SK-N-SH (cell line): ENCODE measurements around the gene MCF2L2. TPM values are rescaled to one million over a fixed set of nuclear protein-coding genes. Genes with fewer than 3 reads are reported as not detected.

Experiments
- CTCF ChIA-PET: fragments of 300-600, 350-600 bp; formaldehyde crosslinking; extraction: SDS; loops from one replicate; lab custom pipeline; 2021; lab: Yijun Ruan, JAX
- POLR2A ChIA-PET: fragments of 350-600 bp; sonication (Branson Sonifier 250); formaldehyde crosslinking; extraction: SDS; loops from one replicate; lab custom pipeline; 2020; ENCODE audit warnings: antibody characterized with exemption, inconsistent platforms; lab: Yijun Ruan, JAX
- DNase-seq: peaks from one replicate; pipeline ENCODE4 v3.0.0; 2012
- H2AFZ ChIP-seq: fragments of 200-600 bp; sonication (generic); 2 replicates; pipeline ENCODE4 v1.8.1; 2016; ENCODE audit warnings: antibody characterized with exemption, mild to moderate bottlenecking, low read depth
- H3F3A ChIP-seq: fragments of 200-600 bp; sonication (generic); replicated peaks from 2 replicates; pipeline ENCODE3; 2016; ENCODE audit warnings: antibody characterized with exemption, mild to moderate bottlenecking; ENCODE audit not compliant: insufficient read depth
- H3K27ac ChIP-seq, 2 experiments: fragments of 200-500 bp in 1 of 2; fragments of 200-600 bp in 1 of 2; sonication (Bioruptor generic) in 1 of 2; sonication (generic), shearing (Covaris generic) in 1 of 2; 2 replicates each; pipeline versions ENCODE4 v1.5.1 to v1.6.1; 2014 to 2016; ENCODE audit warnings: low read depth in 2 of 2, inconsistent platforms in 1 of 2, low read length in 1 of 2, mild to moderate bottlenecking in 1 of 2, mixed read lengths in 1 of 2
- H3K27me3 ChIP-seq: fragments of 200-600 bp; sonication (generic), shearing (Covaris generic); 2 replicates; pipeline ENCODE4 v1.6.1; 2016; ENCODE audit warnings: mixed run types; ENCODE audit not compliant: insufficient read depth
- H3K36me3 ChIP-seq, 2 experiments: fragments of 200-500 bp in 1 of 2; fragments of 200-600 bp in 1 of 2; sonication (Bioruptor generic) in 1 of 2; sonication (generic) in 1 of 2; replicated peaks in 1 of 2; 2 replicates each; pipeline versions ENCODE3 to v1.5.1; 2014 to 2016; ENCODE audit warnings: low read length in 1 of 2, mild to moderate bottlenecking in 1 of 2; ENCODE audit not compliant: insufficient read depth in 2 of 2, control insufficient read depth in 1 of 2
- H3K4me1 ChIP-seq, 2 experiments: fragments of 200-500 bp in 1 of 2; fragments of 200-600 bp in 1 of 2; sonication (Bioruptor generic) in 1 of 2; sonication (generic), shearing (Covaris generic) in 1 of 2; 2 replicates each; pipeline versions ENCODE4 v1.5.1 to v1.6.1; 2014 to 2016; ENCODE audit warnings: low read depth in 1 of 2, low read length in 1 of 2, mixed run types in 1 of 2; ENCODE audit not compliant: insufficient read depth in 2 of 2, control insufficient read depth in 1 of 2
- H3K4me2 ChIP-seq: fragments of 200-600 bp; sonication (generic), shearing (Covaris generic); 2 replicates; pipeline ENCODE4 v1.6.1; 2017; ENCODE audit warnings: mixed run types
- H3K4me3 ChIP-seq, 2 experiments: fragments of 200-500 bp in 1 of 2; fragments of 200-600 bp in 1 of 2; sonication (Bioruptor generic) in 1 of 2; sonication (generic), shearing (Covaris generic) in 1 of 2; 2 replicates each; pipeline versions ENCODE4 v1.5.1 to v1.8.1; 2014 to 2016; ENCODE audit warnings: low read depth in 2 of 2, inconsistent platforms in 1 of 2, low read length in 1 of 2, mild to moderate bottlenecking in 1 of 2, mixed read lengths in 1 of 2, moderate library complexity in 1 of 2
- H3K79me2 ChIP-seq: fragments of 200-600 bp; sonication (generic); 2 replicates; pipeline ENCODE4 v1.8.1; 2017; ENCODE audit warnings: mild to moderate bottlenecking; ENCODE audit not compliant: insufficient read depth
- H3K9ac ChIP-seq: fragments of 200-600 bp; sonication (generic); 2 replicates; pipeline ENCODE4 v1.6.1; 2017; ENCODE audit warnings: mixed run types
- H3K9me2 ChIP-seq: fragments of 200-600 bp; sonication (generic); 2 replicates; pipeline ENCODE4 v1.6.1; 2017; ENCODE audit warnings: mixed run types
- H3K9me3 ChIP-seq: fragments of 200-600 bp; sonication (generic); 2 replicates; pipeline ENCODE4 v1.6.1; 2017; ENCODE audit warnings: mixed run types, mild to moderate bottlenecking, moderate library complexity
- H4K20me1 ChIP-seq: fragments of 200-600 bp; sonication (generic); 2 replicates; pipeline ENCODE4 v1.6.1; 2017; ENCODE audit warnings: mild to moderate bottlenecking, mixed run types; ENCODE audit not compliant: insufficient read depth
- EP300 ChIP-seq, 2 experiments: IDR thresholded peaks; 2 replicates each; pipeline versions ENCODE4 v1.4.0 to v1.6.1; 2012; ENCODE audit warnings: borderline replicate concordance in 1 of 2, low read depth in 1 of 2, low read length in 1 of 2
- GATA2 ChIP-seq: sonication (generic); formaldehyde crosslinking; IDR thresholded peaks from 2 replicates; pipeline ENCODE4 v1.5.0; 2020; ENCODE audit warnings: mild to moderate bottlenecking, missing genetic modification reagents
- MEF2A ChIP-seq: IDR thresholded peaks from 2 replicates; pipeline ENCODE4 v1.4.0; 2012; ENCODE audit warnings: low read depth, borderline replicate concordance
- MXI1 ChIP-seq: IDR thresholded peaks from 2 replicates; pipeline ENCODE4 v1.6.1; 2012; ENCODE audit warnings: mild to moderate bottlenecking, low read depth, low read length, improper control_type of control experiment
- NRF1 ChIP-seq: IDR thresholded peaks from 2 replicates; pipeline ENCODE4 v1.6.1; 2012; ENCODE audit warnings: low read depth, mild to moderate bottlenecking, low read length
- YY1 ChIP-seq: IDR thresholded peaks from 2 replicates; pipeline ENCODE4 v1.4.0; 2012; ENCODE audit warnings: low read depth, mild to moderate bottlenecking
- WGBS: methylation state at CpG from one replicate; pipeline ENCODE4 v1.1.6; 2017; ENCODE audit warnings: low lambda C conversion rate; 5-methylcytosine and 5-hydroxymethylcytosine counted together
- polyA plus RNA-seq, 3 experiments: library from polyadenylated mRNA; depleted of rRNA; stranded (reverse); fragments of >200 nt; gene quantifications; 2 replicates each; pipeline ENCODE4 v1.2.3, GENCODE V29; 2012
- TF ChIP-seq, protein P1 (sequence below): IDR thresholded peaks from 2 replicates; pipeline ENCODE4 v1.4.0; 2012; ENCODE audit warnings: low read depth, borderline replicate concordance
- TF ChIP-seq, protein P2 (sequence below): IDR thresholded peaks from 2 replicates; pipeline ENCODE4; 2012
- TF ChIP-seq, protein P3 (sequence below): fragments of 150-350 bp; IDR thresholded peaks from 2 replicates; pipeline ENCODE4 v1.6.1; 2017; ENCODE audit warnings: antibody characterized with exemption, low read length, low read depth, borderline replicate concordance
- TF ChIP-seq, protein P4 (sequence below): IDR thresholded peaks from 2 replicates; pipeline ENCODE4 v1.4.0; 2012; ENCODE audit warnings: low read depth, borderline replicate concordance
- TF ChIP-seq, protein P5 (sequence below): fragments of 150-350 bp; IDR thresholded peaks from 2 replicates; pipeline ENCODE4 v1.6.1; 2016; ENCODE audit warnings: mild to moderate bottlenecking, low read depth, low read length

The MCF2L2 gene
- polyA plus RNA-seq, 1 of the 3 experiments (the other 2 are of a cell fraction): 0.56 TPM

DNA sequence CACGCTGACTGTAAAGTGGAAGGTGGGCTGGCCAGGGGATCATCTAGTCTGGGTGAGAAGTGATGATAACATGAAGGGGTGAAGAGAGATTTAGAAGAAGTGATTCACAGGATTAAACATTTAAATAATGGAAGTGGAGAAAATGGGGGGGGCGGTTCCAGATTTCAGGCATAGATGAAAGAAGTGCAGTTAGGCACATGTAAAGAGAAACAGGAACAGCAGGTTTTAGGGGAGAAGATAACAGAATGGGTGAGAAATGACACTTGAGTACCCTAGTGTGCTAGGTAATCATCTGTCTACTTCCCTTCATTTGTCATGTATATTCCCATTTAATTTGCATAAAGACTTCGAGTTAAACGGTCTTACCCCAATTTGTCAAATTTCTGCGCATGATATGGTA, 160.1 kb downstream of the MCF2L2 start:
- H3F3A ChIP-seq: no peaks in the 10 kb centered on the region
- H3K4me2 ChIP-seq: no peak overlapping the region
- H3K4me1 ChIP-seq: peaks cover 0 to 17% of the 10 kb centered on the region in 2 experiments; a peak in 2 of 4 replicates
- over 99% methylated on average over 5 of the region's 5 CpGs for WGBS
- H3K79me2 ChIP-seq: peaks cover 21% of the 10 kb centered on the region; the same call in 1 of the 2 replicates
- DNase-seq: no peak
- POLR2A ChIA-PET: no interaction called here
- H3K9ac ChIP-seq: no peak overlapping the region
- no peak overlapping the region for H3K27ac ChIP-seq
- CTCF ChIA-PET: no interaction called here
- peaks cover 5% of the 10 kb centered on the region; the same call in 1 of the 2 replicates for H4K20me1 ChIP-seq
- no peaks in the 10 kb centered on the region for H3K27me3 ChIP-seq
- H3K9me3 ChIP-seq: no peaks in the 10 kb centered on the region
- no peaks in the 10 kb centered on the region for H3K9me2 ChIP-seq
- peaks cover 3 to 8% of the 10 kb centered on the region in 2 experiments for H3K36me3 ChIP-seq
- no peak overlapping the region for H2AFZ ChIP-seq
- no peak overlapping the region for H3K4me3 ChIP-seq
- TF ChIP-seq, protein P1, sequence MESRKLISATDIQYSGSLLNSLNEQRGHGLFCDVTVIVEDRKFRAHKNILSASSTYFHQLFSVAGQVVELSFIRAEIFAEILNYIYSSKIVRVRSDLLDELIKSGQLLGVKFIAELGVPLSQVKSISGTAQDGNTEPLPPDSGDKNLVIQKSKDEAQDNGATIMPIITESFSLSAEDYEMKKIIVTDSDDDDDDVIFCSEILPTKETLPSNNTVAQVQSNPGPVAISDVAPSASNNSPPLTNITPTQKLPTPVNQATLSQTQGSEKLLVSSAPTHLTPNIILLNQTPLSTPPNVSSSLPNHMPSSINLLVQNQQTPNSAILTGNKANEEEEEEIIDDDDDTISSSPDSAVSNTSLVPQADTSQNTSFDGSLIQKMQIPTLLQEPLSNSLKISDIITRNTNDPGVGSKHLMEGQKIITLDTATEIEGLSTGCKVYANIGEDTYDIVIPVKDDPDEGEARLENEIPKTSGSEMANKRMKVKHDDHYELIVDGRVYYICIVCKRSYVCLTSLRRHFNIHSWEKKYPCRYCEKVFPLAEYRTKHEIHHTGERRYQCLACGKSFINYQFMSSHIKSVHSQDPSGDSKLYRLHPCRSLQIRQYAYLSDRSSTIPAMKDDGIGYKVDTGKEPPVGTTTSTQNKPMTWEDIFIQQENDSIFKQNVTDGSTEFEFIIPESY: no peak
- TF ChIP-seq, protein P2, sequence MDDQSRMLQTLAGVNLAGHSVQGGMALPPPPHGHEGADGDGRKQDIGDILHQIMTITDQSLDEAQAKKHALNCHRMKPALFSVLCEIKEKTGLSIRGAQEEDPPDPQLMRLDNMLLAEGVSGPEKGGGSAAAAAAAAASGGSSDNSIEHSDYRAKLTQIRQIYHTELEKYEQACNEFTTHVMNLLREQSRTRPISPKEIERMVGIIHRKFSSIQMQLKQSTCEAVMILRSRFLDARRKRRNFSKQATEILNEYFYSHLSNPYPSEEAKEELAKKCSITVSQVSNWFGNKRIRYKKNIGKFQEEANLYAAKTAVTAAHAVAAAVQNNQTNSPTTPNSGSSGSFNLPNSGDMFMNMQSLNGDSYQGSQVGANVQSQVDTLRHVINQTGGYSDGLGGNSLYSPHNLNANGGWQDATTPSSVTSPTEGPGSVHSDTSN: no peak
- TF ChIP-seq, protein P3, sequence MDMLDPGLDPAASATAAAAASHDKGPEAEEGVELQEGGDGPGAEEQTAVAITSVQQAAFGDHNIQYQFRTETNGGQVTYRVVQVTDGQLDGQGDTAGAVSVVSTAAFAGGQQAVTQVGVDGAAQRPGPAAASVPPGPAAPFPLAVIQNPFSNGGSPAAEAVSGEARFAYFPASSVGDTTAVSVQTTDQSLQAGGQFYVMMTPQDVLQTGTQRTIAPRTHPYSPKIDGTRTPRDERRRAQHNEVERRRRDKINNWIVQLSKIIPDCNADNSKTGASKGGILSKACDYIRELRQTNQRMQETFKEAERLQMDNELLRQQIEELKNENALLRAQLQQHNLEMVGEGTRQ: no peak
- TF ChIP-seq MEF2A: no peak
- no peak for TF ChIP-seq EP300 (IDR thresholded peaks at IDR 0.05; ENCODE audit: borderline replicate concordance in 1 of 2, low read depth in 1 of 2, low read length in 1 of 2)
- TF ChIP-seq, protein P4, sequence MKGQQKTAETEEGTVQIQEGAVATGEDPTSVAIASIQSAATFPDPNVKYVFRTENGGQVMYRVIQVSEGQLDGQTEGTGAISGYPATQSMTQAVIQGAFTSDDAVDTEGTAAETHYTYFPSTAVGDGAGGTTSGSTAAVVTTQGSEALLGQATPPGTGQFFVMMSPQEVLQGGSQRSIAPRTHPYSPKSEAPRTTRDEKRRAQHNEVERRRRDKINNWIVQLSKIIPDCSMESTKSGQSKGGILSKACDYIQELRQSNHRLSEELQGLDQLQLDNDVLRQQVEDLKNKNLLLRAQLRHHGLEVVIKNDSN: no peak
- no peak for TF ChIP-seq YY1
- TF ChIP-seq GATA2 (CRISPR knock-in tag): no peak
- TF ChIP-seq, protein P5, sequence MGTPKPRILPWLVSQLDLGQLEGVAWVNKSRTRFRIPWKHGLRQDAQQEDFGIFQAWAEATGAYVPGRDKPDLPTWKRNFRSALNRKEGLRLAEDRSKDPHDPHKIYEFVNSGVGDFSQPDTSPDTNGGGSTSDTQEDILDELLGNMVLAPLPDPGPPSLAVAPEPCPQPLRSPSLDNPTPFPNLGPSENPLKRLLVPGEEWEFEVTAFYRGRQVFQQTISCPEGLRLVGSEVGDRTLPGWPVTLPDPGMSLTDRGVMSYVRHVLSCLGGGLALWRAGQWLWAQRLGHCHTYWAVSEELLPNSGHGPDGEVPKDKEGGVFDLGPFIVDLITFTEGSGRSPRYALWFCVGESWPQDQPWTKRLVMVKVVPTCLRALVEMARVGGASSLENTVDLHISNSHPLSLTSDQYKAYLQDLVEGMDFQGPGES: no peak
- TF ChIP-seq NRF1: no peak
- no peak for TF ChIP-seq MXI1
